Lower leg skin (tissue), 4 donors: ENCODE data around the gene SLC25A17. TPM values are rescaled to one million over a fixed set of nuclear protein-coding genes. Genes with fewer than 3 reads are reported as not detected.
"Not testable (repeated sequence)": the region's sequence is repeated elsewhere in the genome, so short reads cannot be mapped to it uniquely, and the experiment has no call there.

Source experiments
- DNase-seq, 2 donors: peaks; one replicate each; pipeline ENCODE4 v3.0.0-alpha.2; 2019; ENCODE audit warnings: low spot score in 2 of 2
- H3K4me3 ChIP-seq: fragments of 200-600 bp; sonication (generic); 2 replicates; pipeline ENCODE4 v1.5.1; 2017; ENCODE audit warnings: mild to moderate bottlenecking, low read depth; ENCODE audit not compliant: poor library complexity, severe bottlenecking
- POLR2A ChIP-seq, 2 donors: fragments of 450-650 bp; IDR thresholded peaks; one replicate each; pipeline ENCODE4 v1.6.1; 2016 to 2017; ENCODE audit warnings: antibody characterized with exemption in 2 of 2, mild to moderate bottlenecking in 1 of 2, moderate library complexity in 1 of 2
- WGBS, 2 donors: methylation state at CpG; one replicate each; pipeline ENCODE4 v1.1.5; 2018; 5-methylcytosine and 5-hydroxymethylcytosine counted together
- intact Hi-C: fragments of 100-400 bp; cut with DNase I; formaldehyde crosslinking; loops from one replicate; pipeline ENCODE4 v1.15.0; 2023; ENCODE audit warnings: low total_unique reads
- total RNA-seq, 4 donors: library from RNA; depleted of rRNA; stranded (reverse); fragments of >200 nt; gene quantifications; one replicate each; pipeline ENCODE4 v1.1.0, GENCODE V29; 2016
- TF ChIP-seq, protein P1 (sequence below), 3 donors: fragments of 450-650 bp; IDR thresholded peaks; one replicate each; pipeline ENCODE4 v1.5.1; 2016; ENCODE audit warnings: antibody characterized with exemption in 3 of 3, mild to moderate bottlenecking in 3 of 3, moderate library complexity in 2 of 3

The SLC25A17 gene
- total RNA-seq, 4 donors from 2014 or later = 15.4 to 23.0 (median 19.5) TPM

DNA sequence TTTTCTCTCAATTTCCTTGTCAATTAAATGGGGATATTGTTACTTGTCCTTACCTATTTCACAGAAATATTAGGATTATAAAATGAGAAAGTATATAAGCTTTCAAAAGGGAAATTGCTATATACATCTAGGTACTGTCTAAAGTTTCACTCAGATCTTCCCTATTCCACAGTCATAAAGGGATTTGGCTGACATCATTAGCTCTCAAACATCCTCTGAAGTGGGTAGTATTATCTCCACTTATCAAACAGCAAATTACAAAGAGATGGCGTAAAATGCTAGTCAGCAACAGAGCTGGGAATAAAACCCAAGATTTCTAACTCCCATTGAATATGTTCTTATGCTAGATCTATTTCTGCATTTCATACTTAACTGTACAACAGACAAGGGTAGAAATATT, 50.9 kb downstream of the SLC25A17 start:
- no peak overlapping the region for H3K4me3 ChIP-seq
- TF ChIP-seq, protein P1, sequence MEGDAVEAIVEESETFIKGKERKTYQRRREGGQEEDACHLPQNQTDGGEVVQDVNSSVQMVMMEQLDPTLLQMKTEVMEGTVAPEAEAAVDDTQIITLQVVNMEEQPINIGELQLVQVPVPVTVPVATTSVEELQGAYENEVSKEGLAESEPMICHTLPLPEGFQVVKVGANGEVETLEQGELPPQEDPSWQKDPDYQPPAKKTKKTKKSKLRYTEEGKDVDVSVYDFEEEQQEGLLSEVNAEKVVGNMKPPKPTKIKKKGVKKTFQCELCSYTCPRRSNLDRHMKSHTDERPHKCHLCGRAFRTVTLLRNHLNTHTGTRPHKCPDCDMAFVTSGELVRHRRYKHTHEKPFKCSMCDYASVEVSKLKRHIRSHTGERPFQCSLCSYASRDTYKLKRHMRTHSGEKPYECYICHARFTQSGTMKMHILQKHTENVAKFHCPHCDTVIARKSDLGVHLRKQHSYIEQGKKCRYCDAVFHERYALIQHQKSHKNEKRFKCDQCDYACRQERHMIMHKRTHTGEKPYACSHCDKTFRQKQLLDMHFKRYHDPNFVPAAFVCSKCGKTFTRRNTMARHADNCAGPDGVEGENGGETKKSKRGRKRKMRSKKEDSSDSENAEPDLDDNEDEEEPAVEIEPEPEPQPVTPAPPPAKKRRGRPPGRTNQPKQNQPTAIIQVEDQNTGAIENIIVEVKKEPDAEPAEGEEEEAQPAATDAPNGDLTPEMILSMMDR (IDR thresholded peaks at IDR 0.05) = no peak
- no peak for TF ChIP-seq POLR2A (IDR thresholded peaks at IDR 0.05)
- intact Hi-C loops = no loop called here
- 92 to 98% methylated on average over 1 of the region's 1 CpG for WGBS, 2 donors
- DNase-seq = no peak

DNA sequence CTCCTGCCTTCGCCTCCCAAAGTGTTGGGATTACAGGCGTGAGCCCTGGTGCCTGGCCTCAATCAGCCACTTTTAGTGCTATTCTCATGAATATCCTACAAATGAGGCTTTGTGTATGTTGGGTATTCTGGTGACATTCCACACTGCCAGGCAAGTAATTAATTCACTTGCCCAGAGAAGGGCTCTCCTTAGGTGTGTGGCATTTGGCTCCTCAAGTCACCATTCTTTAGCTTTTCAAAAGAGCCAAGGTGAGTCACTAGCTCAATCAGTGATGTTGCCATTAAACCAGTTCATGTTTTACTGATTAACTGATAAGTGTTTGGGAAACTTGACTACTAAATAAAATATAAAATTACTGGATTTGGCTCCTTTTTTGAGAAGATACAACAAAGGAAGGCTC, 52.2 kb downstream of the SLC25A17 start:
- intact Hi-C loops = no loop called here
- TF ChIP-seq, protein P1 (IDR thresholded peaks at IDR 0.05) = no peak
- no peak for TF ChIP-seq POLR2A (IDR thresholded peaks at IDR 0.05)
- WGBS, 2 donors = 95 to 100% methylated on average over 2 of the region's 2 CpGs
- no peak overlapping the region for H3K4me3 ChIP-seq
- DNase-seq = peak in 1 of 2 donors; percentile 14

DNA sequence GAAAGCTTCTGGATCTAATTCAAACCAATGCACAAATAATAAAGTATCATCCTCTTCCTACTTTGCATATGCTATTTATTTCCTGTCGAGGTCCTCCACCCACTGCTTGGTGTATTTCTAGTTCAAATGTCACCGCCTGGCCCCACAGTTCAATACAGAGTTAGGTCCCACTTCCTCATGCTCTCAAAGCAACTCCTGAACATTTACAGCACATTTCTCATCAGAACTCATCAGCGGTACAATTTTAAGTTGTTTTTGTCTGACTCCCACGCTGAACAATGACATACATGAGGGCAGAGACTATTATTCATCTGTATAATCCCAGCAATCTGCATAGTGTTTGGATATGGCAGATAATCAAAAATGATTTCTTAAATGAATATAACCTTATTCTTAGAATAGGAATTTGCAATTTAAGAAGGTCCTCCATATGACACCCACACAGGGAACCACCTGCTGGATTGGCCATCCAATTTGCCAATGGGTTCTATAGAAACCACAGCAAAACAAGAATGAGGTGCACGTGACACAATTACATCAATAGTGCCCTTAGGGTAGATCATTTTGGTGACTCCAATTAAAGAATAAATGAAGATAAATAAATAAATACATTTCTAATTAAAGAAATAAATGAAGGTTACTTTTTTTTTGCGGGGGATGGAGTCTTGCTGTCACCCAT, 54.2 kb downstream of the SLC25A17 start:
- H3K4me3 ChIP-seq = no peak overlapping the region
- intact Hi-C loops = no loop called here
- DNase-seq = peak in 1 of 2 donors; percentile 42
- 52 to 53% methylated on average over 6 of the region's 6 CpGs for WGBS, 2 donors
- TF ChIP-seq, protein P1 (IDR thresholded peaks at IDR 0.05) = no peak
- no peak for TF ChIP-seq POLR2A (IDR thresholded peaks at IDR 0.05)

DNA sequence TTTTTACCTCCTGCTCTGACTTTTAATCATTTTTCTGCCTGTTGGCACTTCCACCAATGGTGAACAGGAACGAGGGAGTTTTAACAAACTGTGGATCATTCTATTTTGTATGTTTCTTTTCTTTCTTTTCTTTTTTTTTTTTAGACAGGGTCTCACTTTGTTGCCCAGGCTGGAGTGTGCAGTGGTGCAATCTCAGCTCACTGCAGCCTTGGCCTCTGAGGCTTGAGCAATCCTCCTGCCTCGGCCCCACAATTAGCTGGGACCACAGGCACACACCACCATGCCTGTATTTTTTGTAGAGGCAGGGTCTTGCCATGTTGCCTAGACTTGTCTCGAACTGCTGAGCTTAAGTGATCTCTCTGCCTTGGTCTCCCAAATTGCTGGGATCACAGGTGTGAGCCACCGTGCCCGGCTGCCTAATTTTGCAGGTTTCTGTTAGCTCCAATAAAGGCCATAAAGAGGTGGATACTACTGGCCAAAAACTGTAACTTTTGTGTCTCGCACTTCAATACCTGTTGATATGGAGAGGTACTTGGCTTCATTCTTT, 59.8 kb downstream of the SLC25A17 start:
- 81 to 85% methylated on average over 6 of the region's 6 CpGs for WGBS, 2 donors
- DNase-seq = peak in 1 of 2 donors; percentile 60
- TF ChIP-seq, protein P1 (IDR thresholded peaks at IDR 0.05) = no peak
- TF ChIP-seq POLR2A (IDR thresholded peaks at IDR 0.05) = no peak
- H3K4me3 ChIP-seq = no peak overlapping the region
- intact Hi-C loops = loop anchor here (10.0 kb wide), 1 partner anchor 335 kb away; no protein-coding TSS in a partner anchor

DNA sequence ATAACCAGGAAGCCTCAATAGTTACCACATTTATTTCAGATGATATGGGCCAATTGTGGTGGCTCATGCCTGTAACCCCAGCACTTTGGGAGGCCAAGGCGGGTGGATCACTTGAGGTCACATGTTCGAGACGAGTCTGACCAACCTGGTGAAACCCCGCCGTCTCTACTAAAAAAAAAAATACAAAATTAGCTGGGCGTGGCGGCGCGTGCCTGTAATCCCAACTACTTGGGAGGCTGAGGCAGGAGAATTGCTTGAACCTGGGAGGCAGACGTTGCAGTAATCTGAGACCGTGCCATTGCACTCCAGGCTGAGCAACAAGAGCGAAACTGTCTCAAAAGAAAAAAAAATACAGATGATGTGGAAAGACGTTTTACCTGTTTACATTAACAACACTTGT, 60.3 kb downstream of the SLC25A17 start:
- H3K4me3 ChIP-seq = not testable (repeated sequence)
- intact Hi-C loops = loop anchor here (10.0 kb wide), 1 partner anchor 334 kb away; no protein-coding TSS in a partner anchor
- DNase-seq = peak in 1 of 2 donors; percentile 63
- 62 to 76% methylated on average over 13 of the region's 13 CpGs for WGBS, 2 donors

DNA sequence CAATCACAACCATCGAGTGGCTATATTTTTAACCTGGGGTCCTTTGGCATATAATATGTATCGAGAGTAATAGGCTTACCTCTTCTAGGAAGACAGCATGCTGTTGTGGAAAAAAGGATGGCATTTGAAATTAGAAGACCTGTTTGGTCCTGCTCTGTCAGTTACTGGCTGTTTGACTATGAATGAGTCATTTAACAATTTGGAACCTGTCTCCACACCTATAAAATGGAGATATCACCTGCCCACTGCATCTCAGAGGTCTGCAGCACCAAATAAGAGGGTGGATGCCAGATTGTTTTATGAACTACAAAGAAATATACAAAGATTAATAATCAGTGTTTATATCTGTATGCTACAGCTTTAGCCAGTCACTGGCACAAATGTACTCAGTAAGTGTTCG, 60.8 kb downstream of the SLC25A17 start:
- TF ChIP-seq, protein P1 (IDR thresholded peaks at IDR 0.05) = no peak
- no peak for TF ChIP-seq POLR2A (IDR thresholded peaks at IDR 0.05)
- intact Hi-C loops = loop anchor here (10.0 kb wide), 1 partner anchor 334 kb away; no protein-coding TSS in a partner anchor
- peak in 1 of 2 donors; percentile 0 for DNase-seq
- WGBS, 2 donors = 48 to 58% methylated on average over 3 of the region's 3 CpGs
- H3K4me3 ChIP-seq = no peak overlapping the region
